ELR (cell line): Measurements from ENCODE around the gene APOBEC2.

ENCODE experiments used
- DNase-seq: peaks from one replicate; pipeline ENCODE4 v3.0.0-alpha.2; 2015; ENCODE audit warnings: low read depth

The APOBEC2 gene

DNA sequence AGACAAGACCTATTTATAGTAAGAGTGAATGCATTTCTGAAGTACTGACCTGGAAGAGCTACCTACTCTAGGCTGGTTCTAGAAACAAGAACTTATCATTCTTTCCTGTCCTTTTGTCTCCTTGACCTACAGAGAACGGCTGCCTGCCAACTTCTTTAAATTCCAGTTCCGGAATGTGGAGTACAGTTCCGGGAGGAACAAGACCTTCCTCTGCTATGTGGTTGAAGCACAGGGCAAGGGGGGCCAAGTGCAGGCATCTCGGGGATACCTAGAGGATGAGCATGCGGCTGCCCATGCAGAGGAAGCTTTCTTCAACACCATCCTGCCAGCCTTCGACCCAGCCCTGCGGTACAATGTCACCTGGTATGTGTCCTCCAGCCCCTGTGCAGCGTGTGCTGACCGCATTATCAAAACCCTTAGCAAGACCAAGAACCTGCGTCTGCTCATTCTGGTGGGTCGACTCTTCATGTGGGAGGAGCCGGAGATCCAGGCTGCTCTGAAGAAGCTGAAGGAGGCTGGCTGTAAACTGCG, 8.3 kb downstream of the APOBEC2 start:
- no peak for DNase-seq

DNA sequence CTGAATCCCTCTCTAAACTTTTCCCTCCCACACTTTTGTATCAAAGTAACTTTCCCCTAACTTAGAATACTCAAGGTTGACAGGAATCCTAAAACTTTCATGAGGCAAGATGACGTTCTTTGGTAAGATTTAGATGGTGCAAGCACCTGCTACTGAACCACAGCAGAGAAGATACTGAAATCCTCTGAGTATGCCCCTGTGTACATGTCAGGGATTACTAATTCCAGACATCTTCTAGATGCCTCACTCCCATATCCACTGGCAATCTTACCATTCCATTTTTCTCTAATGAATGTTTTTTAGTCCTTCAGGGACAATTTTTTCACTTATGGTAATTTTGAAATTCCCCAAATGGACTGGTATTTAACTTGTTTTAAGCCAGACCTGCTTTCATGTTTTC, 9.1 kb downstream of the APOBEC2 start:
- no peak for DNase-seq

DNA sequence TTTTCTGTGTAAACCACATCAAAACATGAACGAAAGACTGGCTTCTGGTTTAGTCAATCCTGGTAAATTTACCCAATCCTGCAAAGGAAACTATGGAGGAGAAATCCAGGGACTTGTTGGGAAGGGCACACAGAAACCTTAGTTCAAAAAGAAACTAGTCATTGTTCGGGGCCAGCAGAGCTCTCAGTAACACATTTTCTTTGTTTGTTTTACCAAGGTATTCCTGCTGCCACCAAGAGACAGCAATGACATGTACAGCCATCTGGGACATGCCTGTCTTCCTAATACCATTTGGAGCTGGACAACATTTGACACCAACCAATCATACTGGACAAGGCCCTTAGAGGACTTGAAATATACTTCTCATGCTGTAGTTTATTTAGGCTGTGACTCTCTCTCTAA, 10.9 kb downstream of the APOBEC2 start:
- no peak for DNase-seq

DNA sequence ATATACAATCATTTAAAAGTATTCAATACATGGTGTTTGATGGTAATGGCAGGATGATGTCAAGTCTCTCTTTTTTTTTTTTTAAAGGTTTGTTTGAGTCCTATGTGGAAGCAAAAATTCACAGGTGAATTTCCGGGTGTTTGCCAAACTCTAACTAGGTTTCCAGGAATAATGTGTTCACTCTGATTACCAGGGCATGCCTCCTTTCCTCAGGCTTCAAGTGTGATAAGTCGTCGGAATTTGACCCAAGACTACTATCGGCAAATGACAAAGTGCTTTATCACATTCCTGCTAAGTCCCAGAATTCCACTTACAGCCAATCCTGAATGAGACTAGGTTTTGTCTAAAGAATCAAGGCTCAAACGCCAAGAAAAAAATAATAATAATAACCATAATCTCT, 11.8 kb downstream of the APOBEC2 start:
- DNase-seq = no peak

DNA sequence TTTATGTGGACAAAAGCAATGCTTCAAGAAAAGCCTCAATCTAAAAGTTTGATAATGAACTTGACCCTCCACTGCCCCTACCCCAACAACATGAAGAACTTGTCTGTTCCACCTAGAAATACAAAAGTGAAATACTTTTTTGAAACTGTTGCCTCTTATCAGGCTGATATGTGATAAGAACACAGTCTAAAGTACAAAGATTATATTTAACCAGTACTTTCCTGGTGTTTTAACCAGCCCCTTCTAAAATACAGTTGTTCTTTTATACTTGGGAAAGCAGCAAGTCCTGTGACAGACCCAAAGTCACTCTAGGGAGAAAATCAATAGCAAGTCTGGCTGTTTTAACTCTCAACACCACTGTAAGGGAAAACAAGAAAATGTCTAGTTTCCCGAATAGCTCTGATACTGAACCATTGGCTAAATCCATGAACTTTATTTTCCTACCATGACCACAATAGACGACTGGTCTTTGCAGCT, 12.6 kb downstream of the APOBEC2 start:
- DNase-seq = no peak

DNA sequence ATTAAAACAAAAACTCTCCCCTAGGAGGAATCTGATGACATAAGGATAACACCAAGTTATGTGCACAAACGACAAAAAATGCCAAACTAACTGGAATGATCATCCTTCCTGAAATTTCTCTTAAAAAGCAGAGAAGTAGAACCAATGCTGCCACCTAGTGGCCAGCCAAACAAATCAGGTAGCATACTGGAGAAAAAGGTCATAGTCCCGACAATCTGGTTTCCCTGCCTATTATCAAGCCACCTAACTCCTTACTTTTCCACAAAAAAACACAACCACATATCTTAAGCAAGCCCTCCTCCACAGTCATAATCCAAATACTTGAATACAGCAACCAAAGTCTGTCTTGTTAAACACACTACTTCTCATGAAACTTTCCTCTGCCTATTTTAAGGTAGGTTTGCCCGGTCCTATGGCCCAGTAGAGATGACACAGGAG, 13.9 kb downstream of the APOBEC2 start:
- DNase-seq = peak; percentile 81

DNA sequence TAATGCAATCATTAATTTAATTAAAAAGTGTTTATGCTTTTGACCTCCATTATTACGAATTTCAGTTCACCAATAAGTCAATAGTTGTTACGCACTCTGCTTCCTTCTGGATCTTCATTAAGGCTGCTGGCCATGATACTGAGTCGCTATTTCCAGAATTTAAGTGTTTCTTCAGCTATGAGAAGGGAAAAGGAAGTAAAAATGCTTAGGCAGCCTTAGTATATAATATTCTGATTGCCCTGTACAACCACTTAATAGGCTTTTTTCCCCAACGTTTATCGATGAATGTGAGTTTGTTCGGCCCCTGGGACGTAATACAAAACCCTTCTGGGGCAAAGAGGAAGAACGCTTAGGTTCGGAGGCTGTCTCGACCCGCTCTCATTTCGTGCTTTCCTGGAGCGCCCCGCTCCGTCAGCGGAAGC, 18.5 kb downstream of the APOBEC2 start:
- no peak for DNase-seq

DNA sequence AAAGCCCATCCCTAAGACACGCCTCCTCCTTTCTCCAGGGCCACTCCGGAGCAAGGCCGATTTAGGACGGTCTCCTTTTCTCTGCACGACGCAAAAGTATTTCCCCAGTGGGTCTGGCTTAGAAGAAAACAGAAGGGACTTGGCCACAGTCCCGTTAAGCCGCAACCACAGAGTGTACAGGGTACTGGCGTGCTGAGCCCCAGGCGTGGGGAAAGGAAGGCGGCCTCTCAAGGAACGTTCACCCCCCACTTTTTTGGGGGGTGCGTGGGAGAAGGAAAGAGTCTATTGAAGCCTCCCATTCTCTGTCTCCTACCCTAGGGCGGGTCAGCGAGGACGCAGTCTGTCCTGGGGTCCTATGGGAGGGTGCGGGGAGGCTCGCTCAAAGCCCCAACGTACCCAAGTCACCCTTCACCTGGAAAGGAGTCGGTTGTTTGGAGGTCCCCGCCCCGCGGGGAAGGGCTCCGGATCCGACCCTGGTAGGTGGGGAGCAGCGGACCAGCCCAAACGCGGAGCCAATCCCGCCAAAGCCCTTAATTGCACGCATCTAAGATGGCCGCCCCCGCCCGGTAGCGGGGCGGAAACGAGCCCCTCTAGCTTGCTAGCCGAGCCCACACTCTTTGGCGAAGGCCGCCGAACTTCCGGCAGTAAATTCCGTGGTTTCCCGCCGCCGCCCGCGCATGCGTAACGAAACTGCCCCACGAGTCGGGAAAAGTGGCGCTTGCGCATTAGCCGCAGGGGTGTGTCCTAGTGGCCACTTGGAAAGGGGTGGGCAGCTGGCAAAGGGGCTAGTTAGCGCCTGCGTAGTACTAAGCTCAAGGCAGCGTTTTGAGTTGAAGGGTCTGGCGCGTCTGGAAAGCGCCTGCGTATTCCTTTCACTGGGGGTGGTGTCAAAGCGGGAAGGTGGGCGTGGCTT, 19.2 kb downstream of the APOBEC2 start, which contains the start of gene OARD1:
OARD1 (minus strand) TSS at position 434 of the 913 bp plus-strand sequence. CDS start 722 bp downstream, outside the sequence.
- DNase-seq = peak; percentile 99

DNA sequence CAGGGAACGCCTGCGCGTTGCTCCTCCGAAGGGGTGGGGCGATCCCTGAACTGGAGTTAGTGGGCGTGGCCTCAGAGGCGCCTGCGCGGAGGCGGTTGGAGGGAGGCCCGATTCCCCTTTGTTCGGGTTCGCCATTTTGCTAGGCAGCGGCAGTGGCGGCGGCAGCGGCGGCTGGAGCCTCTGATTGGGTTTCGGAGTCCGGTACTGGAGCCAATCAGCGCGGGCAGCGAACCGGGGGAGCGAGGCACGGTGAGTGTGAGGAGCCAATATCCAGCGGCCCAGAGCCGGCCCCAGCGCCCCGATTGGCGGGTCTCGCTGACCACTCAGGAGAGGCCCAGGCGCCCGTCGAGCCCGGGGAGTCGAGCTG, 19.8 kb downstream of the APOBEC2 start, which contains the start of gene NFYA:
NFYA (plus strand) TSS at position 139 of the 367 bp plus-strand sequence. CDS start 6,116 bp downstream, outside the sequence.
- DNase-seq = no peak

DNA sequence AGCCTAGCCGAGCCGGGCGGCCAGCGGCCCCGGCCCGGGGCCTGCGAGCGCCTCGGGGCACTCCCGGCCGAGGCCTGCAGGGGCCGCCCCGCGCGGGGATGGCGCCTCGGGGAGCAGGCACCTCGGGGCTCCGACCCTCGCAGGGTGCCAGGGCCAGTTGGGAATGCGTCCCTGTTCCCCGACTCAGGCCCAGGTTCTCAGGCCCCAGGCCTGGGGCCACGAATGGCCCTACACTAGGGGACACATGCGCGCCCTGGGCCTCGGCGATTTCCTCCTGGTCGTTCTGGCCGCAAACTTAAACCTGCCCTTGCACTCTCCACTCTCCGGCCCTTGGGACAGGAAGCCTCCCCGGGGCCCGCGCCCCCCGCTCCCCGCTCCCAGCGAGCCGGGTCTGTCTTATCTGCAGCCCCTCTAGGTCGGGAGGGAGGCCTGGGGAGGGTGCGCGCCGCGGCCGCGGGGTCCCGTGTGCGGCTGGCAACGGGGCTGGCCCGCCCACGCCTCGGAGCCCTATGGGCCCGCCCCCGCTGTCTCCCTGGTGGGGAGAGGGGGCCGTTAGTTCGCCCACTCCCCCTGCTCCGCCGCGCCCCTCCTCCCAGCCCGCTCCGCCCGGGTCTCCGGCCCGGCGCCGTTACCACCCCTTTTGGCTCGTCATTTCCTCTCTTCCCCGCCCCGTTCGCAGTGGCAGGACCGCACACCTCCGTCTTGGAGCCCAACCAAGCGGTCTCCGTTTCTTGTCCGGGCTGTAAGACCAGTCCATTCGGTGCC, 20.4 kb downstream of the APOBEC2 start:
- DNase-seq = peak; percentile 88

DNA sequence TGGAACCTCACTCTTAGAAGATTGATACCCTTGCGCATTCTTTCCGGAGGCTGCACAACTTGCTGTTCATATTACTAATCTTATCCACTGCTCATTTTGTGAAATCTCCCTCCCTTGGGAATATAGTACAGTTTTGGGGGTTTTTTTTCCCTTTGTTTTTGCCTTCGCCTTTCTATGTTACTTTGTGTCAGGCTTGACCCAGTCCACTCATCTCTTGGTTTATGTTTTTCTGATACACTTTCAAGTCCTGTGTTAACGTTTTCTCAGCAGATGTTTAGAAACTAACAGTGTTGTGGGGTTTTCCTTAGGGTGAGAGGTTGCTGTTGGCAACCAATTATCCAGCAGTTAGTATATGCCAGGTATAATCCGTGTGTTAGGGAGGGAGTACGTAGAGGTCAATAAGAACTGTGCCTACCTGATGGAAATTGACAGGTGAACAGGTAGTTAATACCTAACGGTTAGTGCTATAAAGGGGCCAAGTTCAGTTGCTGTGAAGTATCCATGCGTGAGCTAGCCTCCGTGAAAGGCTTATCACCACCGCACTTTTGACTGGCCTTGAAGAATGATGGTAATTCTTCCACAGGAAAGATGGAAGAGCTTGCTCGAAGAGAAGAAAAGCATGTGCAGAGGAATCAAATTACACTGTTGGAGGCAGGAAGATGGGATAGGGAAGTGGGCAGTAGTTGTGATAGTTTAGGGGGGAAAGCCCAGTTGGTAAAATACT, 21.1 kb downstream of the APOBEC2 start:
- DNase-seq = peak; percentile 46

DNA sequence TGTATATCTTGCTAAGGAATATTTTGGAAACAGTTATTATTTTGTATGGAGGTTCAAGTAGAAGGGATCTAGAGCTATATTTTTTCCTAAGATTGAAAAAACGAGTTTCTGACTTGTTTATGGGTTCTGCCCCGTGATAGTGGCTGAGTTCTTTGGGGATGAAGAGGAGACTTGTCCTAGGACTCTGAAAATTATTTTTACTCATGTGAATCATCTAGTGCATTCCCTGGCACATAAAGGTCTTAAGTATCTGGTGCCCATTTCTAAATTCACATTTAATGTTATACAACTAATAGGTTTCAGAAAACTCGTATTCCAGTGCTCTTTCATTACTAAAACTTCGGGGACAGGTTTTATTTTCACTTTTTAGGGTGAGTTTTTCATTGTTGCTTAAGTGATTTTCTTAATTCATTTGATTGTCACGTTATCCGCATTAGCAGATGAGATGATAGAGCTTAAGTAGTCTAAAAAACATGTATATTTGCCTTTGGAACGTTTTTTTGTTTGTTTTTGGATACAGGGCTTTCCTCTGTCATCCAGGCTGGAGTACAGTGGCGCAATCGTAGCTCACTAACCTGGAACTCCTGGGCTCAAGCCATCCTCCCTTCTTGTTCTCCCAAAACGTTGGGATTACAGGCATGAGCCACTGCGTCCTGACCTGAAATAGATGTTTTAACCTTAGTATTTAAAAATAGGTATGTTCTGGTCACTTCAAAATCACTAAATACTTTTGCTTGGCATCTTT, 21.9 kb downstream of the APOBEC2 start:
- peak; percentile 12 for DNase-seq

DNA sequence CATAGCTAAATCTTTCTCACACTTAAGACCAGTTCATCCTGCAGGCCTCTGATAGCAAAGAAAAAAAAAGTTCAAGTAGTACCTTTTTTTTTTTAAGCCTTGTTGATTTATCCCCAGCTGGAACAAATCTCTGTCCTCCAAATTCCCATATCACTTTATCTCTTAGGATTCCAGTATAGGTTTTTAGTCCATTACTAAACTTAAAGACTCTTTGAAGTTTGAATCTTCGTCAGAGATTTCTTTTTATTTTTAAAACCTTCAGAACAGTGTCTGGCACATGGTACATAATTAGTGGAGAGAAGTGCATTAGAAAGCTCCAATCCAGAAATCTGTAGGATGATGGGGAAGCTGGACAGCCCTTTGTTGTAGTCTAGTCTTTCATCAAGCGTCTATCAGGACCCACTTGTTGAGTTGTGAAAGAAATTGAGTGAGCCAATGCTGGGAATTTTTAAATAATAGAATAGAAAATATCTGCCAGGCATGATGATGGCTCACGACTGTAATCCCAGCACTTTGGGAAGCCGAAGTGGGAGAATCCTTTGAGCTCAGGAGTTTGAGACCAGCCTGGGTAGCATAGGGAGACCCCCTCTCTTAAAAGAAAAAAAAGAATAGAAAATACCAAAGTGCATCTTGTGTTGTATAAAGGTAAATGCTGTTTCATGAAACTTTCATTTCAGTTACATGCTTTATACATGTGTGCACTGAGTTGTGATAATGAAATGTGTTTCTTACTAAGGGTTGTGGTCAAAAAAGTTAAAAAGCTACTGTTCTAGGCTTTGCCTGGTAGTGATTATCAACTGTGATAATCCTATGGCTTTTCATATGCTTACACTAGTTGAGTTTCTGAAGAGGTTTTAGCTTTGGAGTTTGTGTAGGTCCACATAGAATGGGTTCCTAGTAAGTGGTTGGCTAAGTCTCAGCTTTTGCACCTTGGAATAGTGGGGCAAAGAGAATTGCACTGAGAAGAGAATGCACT, 22.9 kb downstream of the APOBEC2 start:
- no peak for DNase-seq

DNA sequence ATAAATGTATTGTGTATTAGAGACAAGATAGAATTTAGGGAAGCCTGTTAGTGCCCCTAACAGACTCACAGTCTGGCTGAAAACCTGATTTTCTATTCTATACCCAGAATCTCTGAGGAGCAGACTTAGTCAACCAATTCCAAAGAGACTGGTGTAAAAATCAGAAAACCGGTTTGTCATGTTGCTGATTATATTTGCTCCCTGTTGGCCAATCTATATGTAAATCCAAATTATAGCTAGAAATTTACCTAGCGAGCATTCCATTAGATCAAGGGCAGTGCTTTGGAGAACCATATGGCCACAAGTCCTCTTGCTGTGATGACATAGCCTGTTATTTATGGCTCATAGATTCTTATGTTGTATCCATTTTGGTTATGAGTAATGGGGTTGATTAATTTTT, 24.5 kb downstream of the APOBEC2 start:
- no peak for DNase-seq

DNA sequence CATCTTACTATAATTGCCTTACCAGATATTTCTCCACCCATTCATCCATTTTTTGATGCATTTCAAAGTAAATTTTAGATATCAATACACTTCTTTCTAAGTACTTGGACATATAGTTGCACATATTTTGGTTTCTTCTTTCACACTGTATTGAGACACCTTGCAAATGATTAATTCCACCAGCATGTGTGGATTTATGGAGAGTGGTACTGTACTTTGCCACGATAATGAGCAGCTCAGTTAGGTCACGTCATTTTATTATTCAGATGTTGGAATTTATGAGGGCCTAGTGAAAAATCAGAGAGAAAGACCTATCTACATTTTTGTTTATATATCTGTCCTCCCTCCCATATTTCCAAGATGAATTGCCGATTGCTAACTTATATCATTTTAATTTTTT, 25.1 kb downstream of the APOBEC2 start:
- DNase-seq = no peak

DNA sequence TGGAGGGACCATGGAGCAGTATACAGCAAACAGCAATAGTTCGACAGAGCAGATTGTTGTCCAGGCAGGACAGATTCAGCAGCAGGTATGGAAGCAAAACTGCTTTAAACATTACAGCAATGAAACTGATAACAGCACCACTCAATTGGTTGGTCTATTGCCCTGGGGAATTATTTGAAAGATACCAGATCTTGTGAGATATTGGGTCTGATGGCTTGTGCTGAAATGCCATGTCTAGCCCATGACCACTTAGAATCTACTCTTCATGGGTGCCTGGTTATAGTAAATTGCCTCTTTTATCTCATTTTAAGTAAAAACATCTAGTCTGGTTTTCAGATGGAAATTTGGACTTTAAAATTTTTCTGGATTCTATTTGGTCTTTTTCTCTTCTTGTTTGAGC, 26.1 kb downstream of the APOBEC2 start:
- DNase-seq = no peak

DNA sequence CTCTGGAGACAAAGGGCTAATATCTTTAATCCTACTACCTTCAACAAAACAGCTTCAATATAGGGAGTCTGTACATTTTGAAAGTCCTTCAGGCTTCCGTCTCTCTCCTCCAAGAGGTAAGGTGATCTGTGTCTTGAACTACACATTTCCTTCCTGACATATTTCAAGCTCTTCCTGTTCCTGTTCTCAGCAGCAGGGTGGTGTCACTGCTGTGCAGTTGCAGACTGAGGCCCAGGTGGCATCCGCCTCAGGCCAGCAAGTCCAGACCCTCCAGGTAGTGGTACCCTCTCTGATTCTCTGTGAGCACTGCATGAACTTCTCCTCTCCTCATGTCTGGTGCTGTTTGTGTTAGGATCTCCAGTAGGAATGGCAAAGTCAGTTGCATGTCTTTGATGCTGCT, 27.6 kb downstream of the APOBEC2 start:
- no peak for DNase-seq

DNA sequence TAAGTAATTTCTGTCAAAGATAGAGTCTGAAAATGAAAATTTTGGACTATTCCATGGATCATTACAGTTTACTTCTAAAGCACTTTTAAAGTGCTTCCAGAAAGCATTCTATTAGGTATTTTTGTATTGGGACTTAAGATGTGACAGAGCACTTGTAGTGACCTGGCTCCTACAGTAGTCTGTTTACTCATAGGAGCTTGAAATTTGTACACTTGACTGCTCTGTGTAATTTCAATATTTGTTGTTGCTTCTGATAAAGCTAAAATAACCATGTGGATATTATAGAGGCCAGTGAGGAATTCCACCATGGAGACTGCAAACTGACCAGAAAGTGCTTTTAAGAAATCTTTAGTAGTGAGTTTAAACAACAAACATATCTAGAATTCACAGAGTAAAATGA, 30.1 kb downstream of the APOBEC2 start:
- no peak for DNase-seq

DNA sequence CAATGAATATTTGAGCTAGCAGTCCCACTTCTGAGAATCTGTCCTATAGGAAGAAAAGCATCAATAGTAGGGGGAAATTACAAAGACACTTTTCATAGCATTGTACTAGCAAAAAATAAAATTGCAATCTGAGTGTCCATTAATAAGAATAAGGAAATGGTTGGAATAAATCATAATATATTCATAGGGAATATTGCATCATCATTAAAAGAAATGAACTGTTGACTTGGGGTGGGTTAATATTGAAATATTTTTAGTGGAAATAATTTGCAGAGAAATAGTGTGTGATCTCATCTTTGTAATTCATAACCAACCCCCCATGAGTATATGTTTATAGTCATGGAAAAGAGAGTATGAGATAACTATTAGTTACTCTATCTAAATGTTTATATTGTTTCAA, 32.2 kb downstream of the APOBEC2 start:
- no peak for DNase-seq

DNA sequence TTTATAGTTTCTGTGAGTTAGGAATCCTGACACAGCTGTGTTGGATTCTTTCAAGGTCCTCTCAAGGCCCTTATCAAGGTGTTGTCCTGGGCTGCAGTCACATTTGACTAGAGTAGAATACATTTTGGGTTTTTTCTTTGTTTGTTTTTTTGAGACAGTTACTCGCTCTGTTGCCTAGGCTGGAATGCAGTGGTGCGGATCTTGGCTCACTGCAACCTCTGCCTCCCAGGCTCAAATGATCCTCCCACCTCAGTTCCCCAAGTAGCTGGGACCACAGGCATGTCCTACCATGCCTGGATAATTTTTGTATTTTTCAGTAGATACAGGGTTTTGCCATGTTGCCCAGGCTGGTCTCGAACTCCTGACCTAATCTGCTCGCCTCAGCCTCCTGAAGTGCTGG, 35.4 kb downstream of the APOBEC2 start:
- no peak for DNase-seq
